GM19467 (cell line): ENCODE data around the gene ZNF329.
"Not testable (repeated sequence)": the region's sequence is repeated elsewhere in the genome, so short reads cannot be mapped to it uniquely, and the experiment has no call there.

Experiments
- ATAC-seq: cut with Tn5 transposase; IDR thresholded peaks from one replicate; pipeline ENCODE4 v1.9.1; 2021; ENCODE audit warnings: mild to moderate bottlenecking, moderate library complexity; ENCODE audit not compliant: unreplicated experiment

ZNF329 gene

GRCh38 chr19:58150328-58150921, at the start of gene ZNF329:
ZNF329 (minus strand) TSS chr19:58150789; CDS start chr19:58129503, 21,286 bp downstream.
- ATAC-seq: no peak

GRCh38 chr19:58196901-58197616, 46.5 kb upstream of the ZNF329 start:
- no peak for ATAC-seq

GRCh38 chr19:58183817-58184215, 33.2 kb upstream of the ZNF329 start:
- ATAC-seq: no peak

- peak; percentile 95 for ATAC-seq
Measured at GRCh38 chr19:58182989-58183816, 32.6 kb upstream of the ZNF329 start, which contains the start of gene ZNF274. ZNF274 (plus strand) TSS chr19:58183061; CDS start chr19:58183966, 905 bp downstream.

GRCh38 chr19:58182577-58182988, 32.0 kb upstream of the ZNF329 start:
- no peak for ATAC-seq

GRCh38 chr19:58181902-58182576, 31.4 kb upstream of the ZNF329 start:
- ATAC-seq: no peak

GRCh38 chr19:58170860-58171259, 20.3 kb upstream of the ZNF329 start:
- no peak for ATAC-seq

- no peak for ATAC-seq
Measured at GRCh38 chr19:58166708-58167280, 16.2 kb upstream of the ZNF329 start.

- ATAC-seq: no peak
Measured at GRCh38 chr19:58166268-58166667, 15.7 kb upstream of the ZNF329 start.

- no peak for ATAC-seq
Measured at GRCh38 chr19:58157045-58157728, 6.6 kb upstream of the ZNF329 start.

- peak; percentile 61 for ATAC-seq
Measured at GRCh38 chr19:58154679-58155648, 4.4 kb upstream of the ZNF329 start.

- ATAC-seq: no peak
Measured at GRCh38 chr19:58154287-58154678, 3.7 kb upstream of the ZNF329 start.

GRCh38 chr19:58153386-58153785, 2.8 kb upstream of the ZNF329 start:
- ATAC-seq: no peak

- ATAC-seq: not testable (repeated sequence)
Measured at GRCh38 chr19:58147475-58147874, 3.1 kb downstream of the ZNF329 start.

- no peak for ATAC-seq
Measured at GRCh38 chr19:58145849-58146248, 4.7 kb downstream of the ZNF329 start.

- no peak for ATAC-seq
Measured at GRCh38 chr19:58134244-58134643, 16.3 kb downstream of the ZNF329 start.

- ATAC-seq: no peak
Measured at GRCh38 chr19:58129284-58129683, 21.3 kb downstream of the ZNF329 start.

- no peak for ATAC-seq
Measured at GRCh38 chr19:58128041-58128685, 22.4 kb downstream of the ZNF329 start.
